Fibroblast of villous mesenchyme (primary cell): ENCODE results near the gene C7orf57. TPM values are rescaled to one million over a fixed set of nuclear protein-coding genes. Genes with fewer than 3 reads are reported as not detected.

Experiments
- DNase-seq: peaks from one replicate; pipeline ENCODE4 v3.0.0-alpha.2; 2010; ENCODE audit warnings: low read depth
- H3K4me3 ChIP-seq: 2 replicates; pipeline ENCODE4 v1.5.1; 2011; ENCODE audit warnings: low read depth, mild to moderate bottlenecking, low read length
- CTCF ChIP-seq: IDR thresholded peaks from 2 replicates; pipeline ENCODE4 v1.5.1; 2012; ENCODE audit warnings: low read depth, mild to moderate bottlenecking, low read length; ENCODE audit not compliant: insufficient read depth
- total RNA-seq: library from RNA; depleted of rRNA; stranded (reverse); fragments of >200 nt; gene quantifications from 2 replicates; pipeline ENCODE4 v1.2.3, GENCODE V29; 2012

C7orf57 gene
- total RNA-seq, 1 donor: 0.43 TPM

- no peak overlapping the region for H3K4me3 ChIP-seq
- peak; percentile 59 for DNase-seq
- TF ChIP-seq CTCF: no peak
Measured at GRCh38 chr7:48031111-48031510, 4.2 kb upstream of the C7orf57 start.

GRCh38 chr7:48033922-48034321 is 1.4 kb upstream of the C7orf57 start:
- DNase-seq: no peak
- H3K4me3 ChIP-seq: no peak overlapping the region
- no peak for TF ChIP-seq CTCF

DNA sequence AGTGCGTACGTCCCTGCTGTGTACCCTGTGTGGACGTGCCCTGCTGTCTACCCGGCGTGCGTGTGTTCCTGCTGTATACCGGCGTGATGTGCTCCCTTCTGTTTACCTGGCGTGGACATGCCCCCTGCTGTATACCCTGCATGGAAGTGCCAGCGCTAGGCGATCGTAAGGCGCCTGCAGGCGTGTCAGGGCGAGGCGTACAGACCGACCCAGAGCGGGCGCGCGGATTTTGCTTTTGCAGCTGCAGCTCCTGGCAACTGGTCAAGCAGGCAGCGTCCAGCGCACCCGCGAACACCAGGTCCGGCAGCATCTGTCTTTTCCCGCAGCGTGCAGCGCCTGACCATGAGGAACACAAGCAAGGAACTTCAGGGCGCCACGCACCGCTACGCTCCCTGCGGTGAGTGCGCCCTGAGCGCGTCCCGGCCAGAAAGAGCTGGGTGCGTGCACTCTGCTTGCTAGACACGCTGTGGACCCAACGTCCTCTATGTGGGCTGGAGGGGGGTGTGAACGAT is 680 bp downstream of the C7orf57 start:
- DNase-seq: peak; percentile 51
- TF ChIP-seq CTCF: no peak
- H3K4me3 ChIP-seq: peak overlapping the region; percentile 66

GRCh38 chr7:48038815-48039506 is 3.6 kb downstream of the C7orf57 start:
- no peak overlapping the region for H3K4me3 ChIP-seq
- no peak for TF ChIP-seq CTCF
- no peak for DNase-seq

GRCh38 chr7:48040944-48041652 is 5.8 kb downstream of the C7orf57 start:
- no peak for DNase-seq
- no peak for TF ChIP-seq CTCF
- no peak overlapping the region for H3K4me3 ChIP-seq

- DNase-seq: peak; percentile 23
- TF ChIP-seq CTCF: no peak
- no peak overlapping the region for H3K4me3 ChIP-seq
Measured at GRCh38 chr7:48041653-48041970, 6.3 kb downstream of the C7orf57 start.
